Lung (tissue), 16 donors: ENCODE data around the gene CEACAM6. TPM values are rescaled to one million over a fixed set of nuclear protein-coding genes. Genes with fewer than 3 reads are reported as not detected.

Source experiments
- ATAC-seq: fragments of 200-7000 bp; cut with Tn5 transposase; one replicate; pipeline ENCODE4 v1.9.1; 2020; ENCODE audit warnings: moderate number of reproducible peaks; ENCODE audit not compliant: insufficient read depth, low FRiP score
- DNase-seq, 3 donors: peaks; one replicate each; pipeline ENCODE4 v3.0.0-alpha.2; 2013 to 2017
- H3K27ac ChIP-seq, 2 donors: one replicate each; pipeline ENCODE4 v1.5.1; 2013; ENCODE audit warnings: mild to moderate bottlenecking in 2 of 2, moderate library complexity in 2 of 2, control low read depth in 1 of 2, inconsistent platforms in 1 of 2, low read depth in 1 of 2, low read length in 1 of 2
- H3K27me3 ChIP-seq, 3 donors: one replicate each; pipeline ENCODE4 v1.5.1; 2013; ENCODE audit warnings: low read length in 2 of 3; ENCODE audit not compliant: control insufficient read depth in 3 of 3, insufficient read depth in 3 of 3
- H3K36me3 ChIP-seq, 4 donors: one replicate each; pipeline ENCODE4 v1.5.1; 2013; ENCODE audit warnings: low read length in 4 of 4, mild to moderate bottlenecking in 1 of 4, moderate library complexity in 1 of 4; ENCODE audit not compliant: control insufficient read depth in 4 of 4, insufficient read depth in 4 of 4
- H3K4me1 ChIP-seq, 5 donors: one replicate each; pipeline ENCODE4 v1.5.1; 2013; ENCODE audit warnings: low read length in 5 of 5, mild to moderate bottlenecking in 2 of 5, moderate library complexity in 1 of 5; ENCODE audit not compliant: control insufficient read depth in 5 of 5, insufficient read depth in 5 of 5
- H3K4me3 ChIP-seq: one replicate; pipeline ENCODE4 v1.5.1; 2013; ENCODE audit warnings: mild to moderate bottlenecking, control low read depth, moderate library complexity
- H3K9ac ChIP-seq, 2 donors: one replicate each; pipeline ENCODE4 v1.5.1; 2013; ENCODE audit warnings: low read length in 2 of 2, control low read depth in 1 of 2; ENCODE audit not compliant: insufficient read depth in 1 of 2
- H3K9me3 ChIP-seq, 4 donors: one replicate each; pipeline ENCODE4 v1.5.1; 2013; ENCODE audit warnings: low read length in 3 of 4, mild to moderate bottlenecking in 1 of 4, moderate library complexity in 1 of 4; ENCODE audit not compliant: control insufficient read depth in 4 of 4, insufficient read depth in 3 of 4
- WGBS, 2 donors: extraction: QIAGEN DNeasy Blood & Tissue Kit; methylation state at CpG; one replicate each; pipeline ENCODE4 v1.1.7; 2013; 5-methylcytosine and 5-hydroxymethylcytosine counted together
- long read RNA-seq, 5 donors: transcript quantifications; one replicate each; lab custom pipeline, GENCODE V29; 2026
- polyA plus RNA-seq, 2 donors: library from polyadenylated mRNA; stranded (reverse); fragments of 200-250 nt; gene quantifications; one replicate each; pipeline ENCODE4 v1.2.1, GENCODE V29; 2013
- total RNA-seq, 2 donors: library from RNA; depleted of rRNA in 1 of 2; stranded (reverse); fragments of >200 nt in 1 of 2; gene quantifications; one replicate each; pipeline ENCODE4 v1.2.1, GENCODE V29; 2014 to 2021
- TF ChIP-seq, protein P1 (sequence below): IDR thresholded peaks from 2 replicates; pipeline ENCODE4 v1.5.1; 2012; ENCODE audit warnings: mild to moderate bottlenecking; ENCODE audit errors: control extremely low read depth, extremely low read depth
- donor health status: control.
- donor health status: control.
- donor health status: Bipolar disorder and iron deficiency.
- donor health status: healthy.
- donor health status: DM: yes; HTN: yes; CAD: no.

The CEACAM6 gene
- 100 to 1,000 TPM in 1 of 2 donors, 1 to 10 TPM in 1; 5.2 to 280 TPM for total RNA-seq
- polyA plus RNA-seq, result 100 to 1,000 TPM; 101 to 185 TPM
- long read RNA-seq, donor 1, result 0 reads
- long read RNA-seq, donor 2, result 0 reads
- long read RNA-seq, donor 3, result 0 reads
- long read RNA-seq, donor 4, result 0 reads
- long read RNA-seq, donor 5, result 0 reads

DNA sequence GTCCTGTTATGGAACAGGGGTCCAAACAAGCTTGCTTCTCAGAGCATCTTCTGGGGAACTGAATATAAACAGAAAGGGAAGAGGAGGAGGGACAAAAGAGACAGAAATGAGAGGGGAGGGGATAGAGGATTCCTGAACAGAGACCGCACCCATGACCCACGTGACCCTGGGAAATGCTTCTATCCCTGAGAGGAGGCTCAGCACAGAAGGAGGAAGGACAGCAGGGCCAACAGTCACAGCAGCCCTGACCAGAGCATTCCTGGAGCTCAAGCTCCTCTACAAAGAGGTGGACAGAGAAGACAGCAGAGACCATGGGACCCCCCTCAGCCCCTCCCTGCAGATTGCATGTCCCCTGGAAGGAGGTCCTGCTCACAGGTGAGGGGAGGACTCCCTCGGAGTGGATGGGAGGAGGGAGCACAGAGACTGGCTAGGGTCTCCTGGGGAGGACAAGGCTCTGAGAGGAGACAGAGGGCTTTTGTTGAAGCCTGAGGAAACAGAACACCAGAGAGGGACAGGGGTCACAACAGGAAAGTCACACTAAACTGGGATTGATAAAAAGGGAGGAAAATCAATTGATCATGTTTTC, at the start of gene CEACAM6:
Gene CEACAM6, plus strand, starts transcription at position 203 of the 586 bp plus-strand sequence. Its CDS starts 109 bp downstream, at position 312.
- Histone ChIP-seq H3K4me3 (peak within 1 kb of the TSS; percentile 18), H3K27me3 (no peaks in the 10 kb centered on the region), H3K9ac (no peak within 1 kb of the TSS), H3K9me3 (no peaks in the 10 kb centered on the region), H3K27ac (peak within 1 kb of the TSS in 1 of 2 donors; percentile 63), H3K36me3 (no peaks in the 10 kb centered on the region), H3K4me1 (peaks cover 0 to 4% (median 0%) of the 10 kb centered on the region in 5 donors)
- DNase-seq (no peak), ATAC-seq (peak; percentile 21)
- TF ChIP-seq, protein P1, sequence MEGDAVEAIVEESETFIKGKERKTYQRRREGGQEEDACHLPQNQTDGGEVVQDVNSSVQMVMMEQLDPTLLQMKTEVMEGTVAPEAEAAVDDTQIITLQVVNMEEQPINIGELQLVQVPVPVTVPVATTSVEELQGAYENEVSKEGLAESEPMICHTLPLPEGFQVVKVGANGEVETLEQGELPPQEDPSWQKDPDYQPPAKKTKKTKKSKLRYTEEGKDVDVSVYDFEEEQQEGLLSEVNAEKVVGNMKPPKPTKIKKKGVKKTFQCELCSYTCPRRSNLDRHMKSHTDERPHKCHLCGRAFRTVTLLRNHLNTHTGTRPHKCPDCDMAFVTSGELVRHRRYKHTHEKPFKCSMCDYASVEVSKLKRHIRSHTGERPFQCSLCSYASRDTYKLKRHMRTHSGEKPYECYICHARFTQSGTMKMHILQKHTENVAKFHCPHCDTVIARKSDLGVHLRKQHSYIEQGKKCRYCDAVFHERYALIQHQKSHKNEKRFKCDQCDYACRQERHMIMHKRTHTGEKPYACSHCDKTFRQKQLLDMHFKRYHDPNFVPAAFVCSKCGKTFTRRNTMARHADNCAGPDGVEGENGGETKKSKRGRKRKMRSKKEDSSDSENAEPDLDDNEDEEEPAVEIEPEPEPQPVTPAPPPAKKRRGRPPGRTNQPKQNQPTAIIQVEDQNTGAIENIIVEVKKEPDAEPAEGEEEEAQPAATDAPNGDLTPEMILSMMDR, result no peak
- WGBS, 2 donors, result 28 to 34% methylated on average over 3 of the region's 3 CpGs

DNA sequence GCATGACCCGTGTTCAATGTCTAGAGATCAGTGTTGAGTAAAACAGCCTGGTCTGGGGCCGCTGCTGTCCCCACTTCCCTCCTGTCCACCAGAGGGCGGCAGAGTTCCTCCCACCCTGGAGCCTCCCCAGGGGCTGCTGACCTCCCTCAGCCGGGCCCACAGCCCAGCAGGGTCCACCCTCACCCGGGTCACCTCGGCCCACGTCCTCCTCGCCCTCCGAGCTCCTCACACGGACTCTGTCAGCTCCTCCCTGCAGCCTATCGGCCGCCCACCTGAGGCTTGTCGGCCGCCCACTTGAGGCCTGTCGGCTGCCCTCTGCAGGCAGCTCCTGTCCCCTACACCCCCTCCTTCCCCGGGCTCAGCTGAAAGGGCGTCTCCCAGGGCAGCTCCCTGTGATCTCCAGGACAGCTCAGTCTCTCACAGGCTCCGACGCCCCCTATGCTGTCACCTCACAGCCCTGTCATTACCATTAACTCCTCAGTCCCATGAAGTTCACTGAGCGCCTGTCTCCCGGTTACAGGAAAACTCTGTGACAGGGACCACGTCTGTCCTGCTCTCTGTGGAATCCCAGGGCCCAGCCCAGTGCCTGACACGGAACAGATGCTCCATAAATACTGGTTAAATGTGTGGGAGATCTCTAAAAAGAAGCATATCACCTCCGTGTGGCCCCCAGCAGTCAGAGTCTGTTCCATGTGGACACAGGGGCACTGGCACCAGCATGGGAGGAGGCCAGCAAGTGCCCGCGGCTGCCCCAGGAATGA, 48.4 kb upstream of the CEACAM6 start:
- peak; percentile 17 to 37 (median 19) for DNase-seq
- H3K36me3 ChIP-seq, result no peaks in the 10 kb centered on the region
- H3K27me3 ChIP-seq, result no peaks in the 10 kb centered on the region
- TF ChIP-seq, protein P1, result peak; percentile 50
- H3K27ac ChIP-seq, result peak overlapping the region in 1 of 2 donors; percentile 46
- peak; percentile 78 for ATAC-seq
- no peaks in the 10 kb centered on the region for H3K4me1 ChIP-seq
- H3K9me3 ChIP-seq, result no peaks in the 10 kb centered on the region
- WGBS, 2 donors, result 16 to 19% methylated on average over 19 to 26 of the region's 26 CpGs
- H3K9ac ChIP-seq, result no peak overlapping the region
- H3K4me3 ChIP-seq, result no peak overlapping the region

DNA sequence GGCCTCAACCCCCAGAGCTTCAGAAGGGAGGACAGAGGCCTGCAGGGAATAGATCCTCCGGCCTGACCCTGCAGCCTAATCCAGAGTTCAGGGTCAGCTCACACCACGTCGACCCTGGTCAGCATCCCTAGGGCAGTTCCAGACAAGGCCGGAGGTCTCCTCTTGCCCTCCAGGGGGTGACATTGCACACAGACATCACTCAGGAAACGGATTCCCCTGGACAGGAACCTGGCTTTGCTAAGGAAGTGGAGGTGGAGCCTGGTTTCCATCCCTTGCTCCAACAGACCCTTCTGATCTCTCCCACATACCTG, 47.9 kb upstream of the CEACAM6 start:
- H3K9ac ChIP-seq, result no peak overlapping the region
- H3K9me3 ChIP-seq, result no peaks in the 10 kb centered on the region
- H3K27me3 ChIP-seq, result no peaks in the 10 kb centered on the region
- H3K36me3 ChIP-seq, result no peaks in the 10 kb centered on the region
- ATAC-seq, result no peak
- H3K4me1 ChIP-seq, result no peaks in the 10 kb centered on the region
- H3K4me3 ChIP-seq, result no peak overlapping the region
- TF ChIP-seq, protein P1, result no peak
- WGBS, 2 donors, result 58 to 69% methylated on average over 5 of the region's 5 CpGs
- no peak for DNase-seq
- H3K27ac ChIP-seq, result no peak overlapping the region
